OCI-LY1 (cell line): ENCODE results near the gene MYO16.

Source experiments
- EZH2 ChIP-seq: fragments of 200-600 bp; sonication (generic), shearing (Covaris generic); IDR thresholded peaks from 2 replicates; pipeline ENCODE4 v1.8.0; 2017; ENCODE audit warnings: borderline replicate concordance, mixed run types, mild to moderate bottlenecking, antibody characterized with exemption, low read length, moderate library complexity, mixed read lengths
- TF ChIP-seq, protein P1 (sequence below): fragments of 200-600 bp; sonication (generic), shearing (Covaris generic); IDR thresholded peaks from 2 replicates; pipeline ENCODE4 v1.5.1; 2017; ENCODE audit warnings: mild to moderate bottlenecking, antibody characterized with exemption, low read length, moderate library complexity, mixed read lengths

DNA sequence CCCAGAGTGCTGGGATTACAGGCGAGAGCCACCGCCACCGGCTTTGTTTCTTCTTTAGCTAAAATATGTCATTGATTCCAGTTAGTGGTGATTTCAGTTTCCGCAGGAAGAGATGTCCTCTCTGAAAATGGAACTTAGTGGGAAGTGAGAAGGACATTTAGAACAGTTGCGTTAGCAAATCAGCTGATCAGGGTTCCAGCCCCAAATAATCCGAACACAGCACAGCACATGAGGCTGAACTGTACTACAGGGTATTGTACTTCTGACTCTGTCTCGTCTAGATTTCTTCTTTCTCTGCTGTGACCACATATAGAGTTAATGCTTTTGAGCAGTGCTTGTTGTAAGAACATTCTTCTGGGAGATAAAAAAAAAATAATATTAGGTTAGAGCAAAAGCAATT is 314.4 kb downstream of the MYO16 start:
- no peak for TF ChIP-seq EZH2
- TF ChIP-seq, protein P1, sequence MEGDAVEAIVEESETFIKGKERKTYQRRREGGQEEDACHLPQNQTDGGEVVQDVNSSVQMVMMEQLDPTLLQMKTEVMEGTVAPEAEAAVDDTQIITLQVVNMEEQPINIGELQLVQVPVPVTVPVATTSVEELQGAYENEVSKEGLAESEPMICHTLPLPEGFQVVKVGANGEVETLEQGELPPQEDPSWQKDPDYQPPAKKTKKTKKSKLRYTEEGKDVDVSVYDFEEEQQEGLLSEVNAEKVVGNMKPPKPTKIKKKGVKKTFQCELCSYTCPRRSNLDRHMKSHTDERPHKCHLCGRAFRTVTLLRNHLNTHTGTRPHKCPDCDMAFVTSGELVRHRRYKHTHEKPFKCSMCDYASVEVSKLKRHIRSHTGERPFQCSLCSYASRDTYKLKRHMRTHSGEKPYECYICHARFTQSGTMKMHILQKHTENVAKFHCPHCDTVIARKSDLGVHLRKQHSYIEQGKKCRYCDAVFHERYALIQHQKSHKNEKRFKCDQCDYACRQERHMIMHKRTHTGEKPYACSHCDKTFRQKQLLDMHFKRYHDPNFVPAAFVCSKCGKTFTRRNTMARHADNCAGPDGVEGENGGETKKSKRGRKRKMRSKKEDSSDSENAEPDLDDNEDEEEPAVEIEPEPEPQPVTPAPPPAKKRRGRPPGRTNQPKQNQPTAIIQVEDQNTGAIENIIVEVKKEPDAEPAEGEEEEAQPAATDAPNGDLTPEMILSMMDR, result no peak
